GM23338 (cell line): ENCODE data around the gene RNF5. TPM values are rescaled to one million over a fixed set of nuclear protein-coding genes. Genes with fewer than 3 reads are reported as not detected.
"Not testable (repeated sequence)": the region's sequence is repeated elsewhere in the genome, so short reads cannot be mapped to it uniquely, and the experiment has no call there.

Source experiments
- ATAC-seq: fragments of 200-7000 bp; cut with Tn5 transposase; 3 replicates; pipeline ENCODE4 v1.9.1; 2020
- DNase-seq: peaks from one replicate; pipeline ENCODE4 v3.0.0-alpha.2; 2015; ENCODE audit warnings: low spot score
- H2AFZ ChIP-seq: fragments of 200-600 bp; sonication (generic); 2 replicates; pipeline ENCODE4 v1.8.0; 2016; ENCODE audit warnings: antibody characterized with exemption, mild to moderate bottlenecking, moderate library complexity
- H3F3A ChIP-seq: fragments of 200-600 bp; sonication (generic); replicated peaks from 2 replicates; pipeline ENCODE4 v1.8.0; 2017; ENCODE audit warnings: antibody characterized with exemption, mixed run types, low read depth
- H3K27ac ChIP-seq: fragments of 200-600 bp; sonication (generic); 2 replicates; pipeline ENCODE4 v1.6.1; 2016; ENCODE audit warnings: low read depth
- H3K27me3 ChIP-seq: fragments of 200-600 bp; sonication (generic); 2 replicates; pipeline ENCODE4 v1.8.0; 2016; ENCODE audit warnings: mild to moderate bottlenecking, mixed run types, moderate library complexity; ENCODE audit not compliant: insufficient read depth
- H3K36me3 ChIP-seq: fragments of 200-600 bp; sonication (generic); 2 replicates; pipeline ENCODE4 v1.8.0; 2016; ENCODE audit warnings: mild to moderate bottlenecking; ENCODE audit not compliant: insufficient read depth
- H3K4me1 ChIP-seq: fragments of 200-600 bp; sonication (generic); 2 replicates; pipeline ENCODE4 v1.8.0; 2016; ENCODE audit warnings: mild to moderate bottlenecking, moderate library complexity; ENCODE audit not compliant: insufficient read depth
- H3K4me2 ChIP-seq: fragments of 200-600 bp; sonication (generic); 2 replicates; pipeline ENCODE4 v1.7.1; 2017; ENCODE audit warnings: mixed run types
- H3K4me3 ChIP-seq: fragments of 200-600 bp; sonication (generic); 2 replicates; pipeline ENCODE4 v1.6.1; 2016; ENCODE audit warnings: mixed run types
- H3K79me2 ChIP-seq: fragments of 200-600 bp; sonication (generic); replicated peaks from 2 replicates; pipeline ENCODE4 v1.8.0; 2017; ENCODE audit warnings: mild to moderate bottlenecking; ENCODE audit not compliant: insufficient read depth
- H3K9me2 ChIP-seq: fragments of 200-600 bp; sonication (generic); 2 replicates; pipeline ENCODE4 v1.8.0; 2017; ENCODE audit not compliant: insufficient read depth
- H4K20me1 ChIP-seq: fragments of 200-600 bp; sonication (generic); replicated peaks from 2 replicates; pipeline ENCODE4 v1.8.0; 2017; ENCODE audit warnings: mild to moderate bottlenecking; ENCODE audit not compliant: insufficient read depth
- H3K27ac Mint-ChIP-seq: 2 replicates; pipeline ENCODE4 v1.8.0; 2020; ENCODE audit warnings: inconsistent platforms, mild to moderate bottlenecking, moderate library complexity, mixed read lengths
- H3K27me3 Mint-ChIP-seq: 3 replicates; pipeline ENCODE4 v1.8.0; 2022; ENCODE audit warnings: low read depth, mild to moderate bottlenecking, moderate library complexity, mixed read lengths, inconsistent platforms; ENCODE audit not compliant: insufficient read depth, poor library complexity
- H3K36me3 Mint-ChIP-seq: 3 replicates; pipeline ENCODE4 v1.8.0; 2021; ENCODE audit warnings: low read depth, mild to moderate bottlenecking, inconsistent platforms, moderate library complexity, mixed read lengths
- H3K4me1 Mint-ChIP-seq: 3 replicates; pipeline ENCODE4 v1.8.0; 2020; ENCODE audit warnings: mild to moderate bottlenecking, inconsistent platforms, mixed read lengths
- H3K4me3 Mint-ChIP-seq: 3 replicates; pipeline ENCODE4 v1.8.0; 2021; ENCODE audit warnings: moderate library complexity, mild to moderate bottlenecking, inconsistent platforms, mixed read lengths
- H3K9me3 Mint-ChIP-seq: 3 replicates; pipeline ENCODE4 v1.8.0; 2020; ENCODE audit warnings: moderate library complexity, mild to moderate bottlenecking, inconsistent platforms, mixed read lengths
- ETS1 ChIP-seq: IDR thresholded peaks from 2 replicates; pipeline ENCODE4 v1.6.1; 2016; ENCODE audit warnings: antibody characterized with exemption
- EZH2 ChIP-seq: fragments of 200-600 bp; sonication (generic); IDR thresholded peaks from one replicate; pipeline ENCODE4 v1.8.0; 2017; ENCODE audit warnings: antibody characterized with exemption, mild to moderate bottlenecking, low read depth; ENCODE audit not compliant: unreplicated experiment
- EZH2phosphoT487 ChIP-seq: fragments of 200-600 bp; sonication (generic); IDR thresholded peaks from one replicate; pipeline ENCODE4 v1.8.1; 2018; ENCODE audit warnings: antibody characterized with exemption; ENCODE audit not compliant: unreplicated experiment
- JUNB ChIP-seq: IDR thresholded peaks from one replicate; pipeline ENCODE4 v1.6.1; 2016; ENCODE audit warnings: antibody characterized with exemption; ENCODE audit not compliant: unreplicated experiment
- NANOG ChIP-seq: IDR thresholded peaks from 2 replicates; pipeline ENCODE4 v1.6.1; 2016; ENCODE audit warnings: antibody characterized with exemption, borderline replicate concordance
- REST ChIP-seq: IDR thresholded peaks from one replicate; pipeline ENCODE4 v1.6.1; 2018; ENCODE audit warnings: antibody characterized with exemption; ENCODE audit not compliant: unreplicated experiment
- ZNF114 ChIP-seq: fragments of 250-450 bp; sonication (Bioruptor Pico); IDR thresholded peaks from 2 replicates; pipeline ENCODE4 v1.5.0; 2020; ENCODE audit warnings: mild to moderate bottlenecking, moderate library complexity
- ZNF331 ChIP-seq: fragments of 250-450 bp; sonication (Bioruptor Pico); IDR thresholded peaks from 2 replicates; pipeline ENCODE4 v1.5.0; 2020; ENCODE audit warnings: low read depth, mild to moderate bottlenecking, moderate library complexity
- ZNF462 ChIP-seq: fragments of 250-450 bp; sonication (Bioruptor Pico); IDR thresholded peaks from 2 replicates; pipeline ENCODE4 v1.5.0; 2020; ENCODE audit warnings: mild to moderate bottlenecking, moderate library complexity
- polyA plus RNA-seq: library from polyadenylated mRNA; unstranded; fragments of >200 nt; fragmentation: Nextera tagmentation; extraction: Ambion mirVana; gene quantifications from 2 replicates; pipeline ENCODE4 v1.2.1, GENCODE V29; 2016
- total RNA-seq: library from RNA; depleted of rRNA; stranded (reverse); fragments of >200 nt; shearing (Covaris generic); gene quantifications from 2 replicates; pipeline ENCODE4 v1.2.3, GENCODE V29; 2014

The RNF5 gene
- total and polyA plus RNA-seq, 2 experiments from 2014 or later, result 119 to 164 TPM

GRCh38 chr6:32184084-32184640, 6.0 kb downstream of the RNF5 start, which contains the start of gene AGER:
TSS of gene AGER (minus strand) at chr6:32184253. CDS start at chr6:32184222, 31 bp downstream.
- H3K9me2 ChIP-seq, result no peaks in the 10 kb centered on the region
- peaks cover 76% of the 10 kb centered on the region for H3K36me3 Mint-ChIP-seq
- ATAC-seq (no peak), DNase-seq (no peak)
- no peak within 1 kb of the TSS for H3K4me3 Mint-ChIP-seq
- no peaks in the 10 kb centered on the region; the same call in 2 of the 3 replicates for H3K9me3 Mint-ChIP-seq
- H2AFZ ChIP-seq, result no peak within 1 kb of the TSS
- H3K4me2 ChIP-seq, result no peak within 1 kb of the TSS; the same call in 1 of the 2 replicates
- H4K20me1 ChIP-seq, result no peaks in the 10 kb centered on the region
- peaks cover 5% of the 10 kb centered on the region for H3K36me3 ChIP-seq
- no peak within 1 kb of the TSS for H3K27ac ChIP-seq
- peaks cover 22% of the 10 kb centered on the region for H3K27me3 Mint-ChIP-seq
- peak within 1 kb of the TSS; percentile 62 for H3K27ac Mint-ChIP-seq
- H3K4me3 ChIP-seq, result no peak within 1 kb of the TSS
- H3K4me1 ChIP-seq, result peaks cover 12% of the 10 kb centered on the region
- no peaks in the 10 kb centered on the region for H3K27me3 ChIP-seq
- no peak for TF ChIP-seq EZH2phosphoT487
- TF ChIP-seq ZNF331 (CRISPR knock-in tag), result no peak
- TF ChIP-seq ZNF462 (CRISPR knock-in tag), result no peak
- no peak for TF ChIP-seq EZH2
- no peak for TF ChIP-seq ZNF114 (CRISPR knock-in tag)
- TF ChIP-seq REST, result no peak
- no peak for TF ChIP-seq ETS1
- TF ChIP-seq NANOG, result no peak
- TF ChIP-seq JUNB, result no peak
- H3F3A ChIP-seq, result peaks cover 13% of the 10 kb centered on the region
- H3K79me2 ChIP-seq, result peaks cover 13% of the 10 kb centered on the region
- H3K4me1 Mint-ChIP-seq, result peaks cover 40% of the 10 kb centered on the region

- Mint-ChIP-seq H3K27ac (peak overlapping the region; percentile 87), H3K4me1 (peaks cover 37% of the 10 kb centered on the region), H3K36me3 (peaks cover 63% of the 10 kb centered on the region), H3K27me3 (peaks cover 27% of the 10 kb centered on the region), H3K4me3 (peak overlapping the region; percentile 53)
- H3K27me3 ChIP-seq, H3K36me3 ChIP-seq, H2AFZ ChIP-seq, H3K4me3 ChIP-seq, H3K9me3 Mint-ChIP-seq, H3K9me2 ChIP-seq, H4K20me1 ChIP-seq: not testable (repeated sequence)
- peaks cover 14% of the 10 kb centered on the region for H3K4me1 ChIP-seq
- H3K27ac ChIP-seq, result peak overlapping the region; percentile 39; the same call in 1 of the 2 replicates
- H3K4me2 ChIP-seq, result peak overlapping the region; percentile 49; the same call in 1 of the 2 replicates
- DNase-seq (peak; percentile 89), ATAC-seq (peak; percentile 46)
- H3K79me2 ChIP-seq, result peaks cover 12% of the 10 kb centered on the region
- H3F3A ChIP-seq, result peaks cover 13% of the 10 kb centered on the region
Observed at GRCh38 chr6:32185681-32186131, 7.5 kb downstream of the RNF5 start.
